Activated CD4-positive, alpha-beta T cell treated with anti-CD3 and anti-CD28 coated beads, Interleukin-2, amount 10 ng/mL, durations not matched to agents 24 days and 14 days (primary cell): ENCODE measurements around the gene SUSD5. TPM values are rescaled to one million over a fixed set of nuclear protein-coding genes. Genes with fewer than 3 reads are reported as not detected.
A peak's percentile ranks its signal among the peaks of the same experiment; 100 is the strongest.
"Not testable (repeated sequence)": the region's sequence is repeated elsewhere in the genome, so short reads cannot be mapped to it uniquely, and the experiment has no call there.

Experiments used
- DNase-seq: peaks from one replicate; pipeline ENCODE4 v3.0.0; 2022
- H3K27ac Mint-ChIP-seq: one replicate; pipeline ENCODE4 v1.8.0; 2022; ENCODE audit warnings: mild to moderate bottlenecking, mixed read lengths
- H3K27me3 Mint-ChIP-seq: one replicate; pipeline ENCODE4 v1.8.0; 2022; ENCODE audit warnings: mixed read lengths
- H3K36me3 Mint-ChIP-seq: one replicate; pipeline ENCODE4 v1.8.0; 2022; ENCODE audit warnings: low read depth, mild to moderate bottlenecking, mixed read lengths
- H3K4me1 Mint-ChIP-seq: one replicate; pipeline ENCODE4 v1.8.0; 2021; ENCODE audit warnings: mixed read lengths
- H3K4me3 Mint-ChIP-seq: one replicate; pipeline ENCODE4 v1.8.0; 2022; ENCODE audit warnings: mild to moderate bottlenecking, moderate library complexity, mixed read lengths
- H3K9me3 Mint-ChIP-seq: one replicate; pipeline ENCODE4 v1.8.0; 2021; ENCODE audit warnings: mixed read lengths
- intact Hi-C: fragments of 100-400 bp; cut with micrococcal nuclease; formaldehyde crosslinking; loops from one replicate; pipeline ENCODE4 v1.15.1; 2023
- total RNA-seq: library from RNA; stranded (reverse); gene quantifications from 2 replicates; pipeline ENCODE4 v1.2.3, GENCODE V29; 2022

SUSD5 gene
- total RNA-seq, 1 donor from 2014 or later, result not detected

GRCh38 chr3:33179132-33179531, 39.5 kb downstream of the SUSD5 start:
- peaks cover 3% of the 10 kb centered on the region for H3K27me3 Mint-ChIP-seq
- H3K36me3 Mint-ChIP-seq, result no peaks in the 10 kb centered on the region
- no peak for DNase-seq
- H3K9me3 Mint-ChIP-seq, result no peaks in the 10 kb centered on the region
- H3K4me3 Mint-ChIP-seq, result no peak overlapping the region
- H3K27ac Mint-ChIP-seq, result no peak overlapping the region
- H3K4me1 Mint-ChIP-seq, result no peaks in the 10 kb centered on the region
- intact Hi-C loops, result no loop called here

- peaks cover 4% of the 10 kb centered on the region for H3K9me3 Mint-ChIP-seq
- intact Hi-C loops, result no loop called here
- peaks cover 3% of the 10 kb centered on the region for H3K27me3 Mint-ChIP-seq
- no peak overlapping the region for H3K4me3 Mint-ChIP-seq
- H3K27ac Mint-ChIP-seq, result no peak overlapping the region
- no peaks in the 10 kb centered on the region for H3K36me3 Mint-ChIP-seq
- no peak for DNase-seq
- H3K4me1 Mint-ChIP-seq, result peaks cover 9% of the 10 kb centered on the region
Measured at GRCh38 chr3:33174711-33175414, 43.7 kb downstream of the SUSD5 start.

GRCh38 chr3:33174095-33174494, 44.5 kb downstream of the SUSD5 start:
- Mint-ChIP-seq H3K9me3 (peaks cover 4% of the 10 kb centered on the region), H3K36me3 (no peaks in the 10 kb centered on the region), H3K4me3 (no peak overlapping the region), H3K27ac (no peak overlapping the region), H3K27me3 (peaks cover 3% of the 10 kb centered on the region), H3K4me1 (peaks cover 9% of the 10 kb centered on the region)
- no peak for DNase-seq
- intact Hi-C loops, result no loop called here

- H3K4me1 Mint-ChIP-seq, result peaks cover 9% of the 10 kb centered on the region
- no peak overlapping the region for H3K4me3 Mint-ChIP-seq
- intact Hi-C loops, result no loop called here
- no peaks in the 10 kb centered on the region for H3K36me3 Mint-ChIP-seq
- H3K27me3 Mint-ChIP-seq, result peaks cover 3% of the 10 kb centered on the region
- DNase-seq, result no peak
- H3K9me3 Mint-ChIP-seq, result peaks cover 4% of the 10 kb centered on the region
- H3K27ac Mint-ChIP-seq, result no peak overlapping the region
Measured at GRCh38 chr3:33173672-33174071, 44.9 kb downstream of the SUSD5 start.

- intact Hi-C loops, result no loop called here
- H3K27me3 Mint-ChIP-seq, result peaks cover 3% of the 10 kb centered on the region
Measured at GRCh38 chr3:33173103-33173502, 45.5 kb downstream of the SUSD5 start.

GRCh38 chr3:33171580-33171979, 47.0 kb downstream of the SUSD5 start:
- intact Hi-C loops, result no loop called here
- Mint-ChIP-seq H3K4me3 (peak overlapping the region; percentile 20), H3K27me3 (no peaks in the 10 kb centered on the region), H3K9me3 (peaks cover 4% of the 10 kb centered on the region), H3K36me3 (no peaks in the 10 kb centered on the region), H3K27ac (no peak overlapping the region), H3K4me1 (peaks cover 9% of the 10 kb centered on the region)
- DNase-seq, result peak; percentile 70

More at GRCh38 chr3:33173103-33173502, 45.5 kb downstream of the SUSD5 start:
- no peak overlapping the region for H3K27ac Mint-ChIP-seq
- DNase-seq, result no peak
- peaks cover 4% of the 10 kb centered on the region for H3K9me3 Mint-ChIP-seq
- H3K4me3 Mint-ChIP-seq, result no peak overlapping the region
- H3K36me3 Mint-ChIP-seq, result no peaks in the 10 kb centered on the region
- H3K4me1 Mint-ChIP-seq, result peaks cover 9% of the 10 kb centered on the region

GRCh38 chr3:33170531-33170930, 48.1 kb downstream of the SUSD5 start:
- H3K27me3 Mint-ChIP-seq, result no peaks in the 10 kb centered on the region
- DNase-seq, result no peak
- intact Hi-C loops, result no loop called here
- H3K9me3 Mint-ChIP-seq, result peaks cover 4% of the 10 kb centered on the region
- H3K27ac Mint-ChIP-seq, result no peak overlapping the region
- no peak overlapping the region for H3K4me3 Mint-ChIP-seq
- H3K36me3 Mint-ChIP-seq, result no peaks in the 10 kb centered on the region
- peaks cover 9% of the 10 kb centered on the region for H3K4me1 Mint-ChIP-seq

- intact Hi-C loops, result no loop called here
- peaks cover 8% of the 10 kb centered on the region for H3K27me3 Mint-ChIP-seq
Measured at GRCh38 chr3:33167716-33168336, 50.8 kb downstream of the SUSD5 start.

GRCh38 chr3:33167284-33167683, 51.3 kb downstream of the SUSD5 start:
- H3K4me1 Mint-ChIP-seq, result peaks cover 9% of the 10 kb centered on the region
- no peak for DNase-seq
- no peaks in the 10 kb centered on the region for H3K36me3 Mint-ChIP-seq
- H3K4me3 Mint-ChIP-seq, result no peak overlapping the region
- no peak overlapping the region for H3K27ac Mint-ChIP-seq
- H3K9me3 Mint-ChIP-seq, result peaks cover 4% of the 10 kb centered on the region
- peaks cover 10% of the 10 kb centered on the region for H3K27me3 Mint-ChIP-seq
- intact Hi-C loops, result no loop called here

More at GRCh38 chr3:33167716-33168336, 50.8 kb downstream of the SUSD5 start:
- H3K27ac Mint-ChIP-seq, result no peak overlapping the region
- peaks cover 9% of the 10 kb centered on the region for H3K4me1 Mint-ChIP-seq
- peaks cover 4% of the 10 kb centered on the region for H3K9me3 Mint-ChIP-seq
- H3K4me3 Mint-ChIP-seq, result no peak overlapping the region
- DNase-seq, result no peak
- H3K36me3 Mint-ChIP-seq, result no peaks in the 10 kb centered on the region

- no peaks in the 10 kb centered on the region for H3K36me3 Mint-ChIP-seq
- intact Hi-C loops, result no loop called here
- H3K4me1 Mint-ChIP-seq, result no peaks in the 10 kb centered on the region
Measured at GRCh38 chr3:33166095-33166494, 52.5 kb downstream of the SUSD5 start.

GRCh38 chr3:33165372-33165771, 53.2 kb downstream of the SUSD5 start:
- Mint-ChIP-seq H3K4me1 (no peaks in the 10 kb centered on the region), H3K27me3 (peaks cover 24% of the 10 kb centered on the region), H3K36me3 (no peaks in the 10 kb centered on the region), H3K4me3 (no peak overlapping the region), H3K9me3 (no peaks in the 10 kb centered on the region), H3K27ac (no peak overlapping the region)
- DNase-seq, result no peak
- intact Hi-C loops, result no loop called here

More at GRCh38 chr3:33166095-33166494, 52.5 kb downstream of the SUSD5 start:
- no peak overlapping the region for H3K27ac Mint-ChIP-seq
- H3K27me3 Mint-ChIP-seq, result peaks cover 18% of the 10 kb centered on the region
- no peaks in the 10 kb centered on the region for H3K9me3 Mint-ChIP-seq
- no peak overlapping the region for H3K4me3 Mint-ChIP-seq
- no peak for DNase-seq

GRCh38 chr3:33162621-33163020, 56.0 kb downstream of the SUSD5 start:
- H3K27me3 Mint-ChIP-seq, result peaks cover 39% of the 10 kb centered on the region
- H3K9me3 Mint-ChIP-seq, H3K36me3 Mint-ChIP-seq, H3K27ac Mint-ChIP-seq, H3K4me1 Mint-ChIP-seq, DNase-seq, H3K4me3 Mint-ChIP-seq, intact Hi-C loops: not testable (repeated sequence)

GRCh38 chr3:33159981-33160380, 58.6 kb downstream of the SUSD5 start:
- no peak overlapping the region for H3K4me3 Mint-ChIP-seq
- DNase-seq, result no peak
- H3K4me1 Mint-ChIP-seq, result no peaks in the 10 kb centered on the region
- H3K27me3 Mint-ChIP-seq, result peaks cover 36% of the 10 kb centered on the region
- no peaks in the 10 kb centered on the region for H3K9me3 Mint-ChIP-seq
- intact Hi-C loops, result no loop called here
- no peaks in the 10 kb centered on the region for H3K36me3 Mint-ChIP-seq
- no peak overlapping the region for H3K27ac Mint-ChIP-seq

- Mint-ChIP-seq H3K4me1 (no peaks in the 10 kb centered on the region), H3K27ac (no peak overlapping the region), H3K27me3 (peaks cover 34% of the 10 kb centered on the region), H3K9me3 (no peaks in the 10 kb centered on the region), H3K36me3 (no peaks in the 10 kb centered on the region), H3K4me3 (no peak overlapping the region)
- intact Hi-C loops, result no loop called here
- no peak for DNase-seq
Measured at GRCh38 chr3:33159234-33159633, 59.4 kb downstream of the SUSD5 start.
